Measurements from ENCODE around the gene ATP1A2.
"Not testable (repeated sequence)": the region's sequence is repeated elsewhere in the genome, so short reads cannot be mapped to it uniquely, and the experiment has no call there.

Gene ATP1A2

DNA sequence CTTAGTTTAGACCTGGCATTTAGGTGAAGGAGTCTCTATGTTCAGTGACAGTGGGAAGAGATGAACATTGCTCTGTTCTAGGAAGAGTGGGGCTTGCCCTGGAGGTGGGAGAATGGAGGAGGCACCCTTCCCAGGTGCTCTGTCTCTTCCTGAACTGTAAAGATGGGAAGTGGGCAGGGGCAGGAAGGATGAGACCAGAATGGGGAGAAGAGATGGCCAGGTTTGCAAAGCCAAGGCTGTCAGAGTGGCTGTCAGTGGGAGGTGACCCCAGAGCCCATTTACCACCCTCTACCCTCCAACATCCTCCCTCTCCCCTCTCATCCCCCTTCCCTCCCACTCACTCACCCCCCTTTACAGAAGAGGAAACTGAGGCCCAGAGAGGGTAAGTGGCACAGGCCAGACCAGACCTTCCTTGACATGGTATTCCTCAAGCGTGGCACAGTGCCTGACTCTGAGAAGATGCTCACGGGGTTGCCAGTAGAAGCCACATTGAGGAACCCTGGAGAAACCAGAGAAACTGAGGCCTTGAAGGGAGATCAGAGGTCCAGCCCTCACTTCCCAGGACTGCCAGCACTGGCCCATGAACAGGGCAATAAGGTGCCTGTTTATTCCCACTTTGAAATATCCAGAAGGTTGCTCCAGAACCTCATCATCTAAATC is 15.7 kb upstream of the ATP1A2 start:
- no peak for DNase-seq (ENCODE audit: extremely low read depth in 1 of 2, low read depth in 1 of 2)

DNA sequence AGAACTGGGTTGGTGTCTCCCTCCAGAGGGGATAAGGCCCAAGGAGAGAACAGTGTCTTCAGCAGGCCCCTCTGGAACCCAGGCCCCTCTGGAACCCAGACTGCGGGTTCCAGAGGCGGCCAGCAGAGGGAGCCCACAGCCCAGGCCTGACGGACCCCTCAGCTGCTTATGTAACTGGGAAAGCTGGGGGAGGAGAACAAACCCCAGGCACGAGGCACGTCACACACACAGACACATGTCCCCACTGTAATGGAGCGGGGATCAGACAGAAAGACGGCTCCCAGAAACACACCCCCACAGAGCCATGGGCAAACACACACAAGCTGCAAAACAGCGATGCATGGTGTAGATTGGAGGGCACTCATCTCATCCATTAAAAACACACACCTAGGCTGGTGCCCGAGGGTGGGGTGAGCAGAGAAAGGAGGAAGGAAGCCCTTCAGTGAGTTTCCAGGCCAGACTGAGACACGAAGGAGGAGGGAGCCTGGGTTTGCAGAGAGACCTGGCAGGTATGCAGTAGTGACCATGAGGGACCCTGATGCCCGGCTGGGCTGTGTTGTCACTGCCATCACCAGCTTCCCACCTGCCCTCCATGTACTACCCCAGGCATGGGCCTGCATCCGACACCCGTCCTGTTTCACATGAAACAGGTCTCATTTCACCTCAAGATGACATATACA is 14.4 kb upstream of the ATP1A2 start:
- DNase-seq (ENCODE audit: extremely low read depth in 1 of 2, low read depth in 1 of 2): peak; percentile 51 to 57

DNA sequence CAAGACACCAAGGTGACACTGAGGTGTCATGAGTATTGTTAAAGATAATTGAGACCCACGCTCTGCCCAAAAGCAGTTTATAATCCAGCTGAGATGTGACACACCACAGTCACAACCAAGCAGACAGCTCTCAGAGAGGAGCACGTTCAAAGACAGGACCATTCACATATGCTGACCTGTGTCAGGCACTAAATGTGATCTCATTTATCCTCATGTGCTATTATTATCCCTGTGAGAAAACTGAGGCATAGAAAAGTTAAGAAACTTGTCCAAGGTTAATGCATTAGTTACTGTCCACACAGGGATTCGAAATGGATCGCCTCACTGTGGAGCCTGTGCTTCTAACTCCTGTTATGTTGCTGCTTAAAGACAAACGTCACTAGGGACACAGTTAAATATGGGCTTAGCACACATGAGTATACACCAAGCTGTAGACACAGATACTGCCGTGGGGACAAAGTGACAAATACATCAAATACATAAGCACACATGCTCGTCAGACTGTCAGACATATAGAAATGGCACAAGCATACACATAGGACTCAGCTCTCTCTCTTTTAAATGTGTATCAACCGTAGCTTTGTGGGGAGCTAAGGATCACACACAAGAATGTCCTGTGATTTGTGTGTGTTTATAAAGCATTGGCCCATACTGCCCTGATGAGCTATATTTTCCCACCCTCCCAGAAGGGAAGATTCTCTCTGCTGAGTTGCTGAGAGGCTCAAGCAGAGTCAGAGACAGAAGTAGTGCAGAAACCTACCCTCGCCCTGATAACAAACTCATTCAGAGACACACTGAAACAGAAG is 13.6 kb upstream of the ATP1A2 start:
- DNase-seq (ENCODE audit: extremely low read depth in 1 of 2, low read depth in 1 of 2): no peak

DNA sequence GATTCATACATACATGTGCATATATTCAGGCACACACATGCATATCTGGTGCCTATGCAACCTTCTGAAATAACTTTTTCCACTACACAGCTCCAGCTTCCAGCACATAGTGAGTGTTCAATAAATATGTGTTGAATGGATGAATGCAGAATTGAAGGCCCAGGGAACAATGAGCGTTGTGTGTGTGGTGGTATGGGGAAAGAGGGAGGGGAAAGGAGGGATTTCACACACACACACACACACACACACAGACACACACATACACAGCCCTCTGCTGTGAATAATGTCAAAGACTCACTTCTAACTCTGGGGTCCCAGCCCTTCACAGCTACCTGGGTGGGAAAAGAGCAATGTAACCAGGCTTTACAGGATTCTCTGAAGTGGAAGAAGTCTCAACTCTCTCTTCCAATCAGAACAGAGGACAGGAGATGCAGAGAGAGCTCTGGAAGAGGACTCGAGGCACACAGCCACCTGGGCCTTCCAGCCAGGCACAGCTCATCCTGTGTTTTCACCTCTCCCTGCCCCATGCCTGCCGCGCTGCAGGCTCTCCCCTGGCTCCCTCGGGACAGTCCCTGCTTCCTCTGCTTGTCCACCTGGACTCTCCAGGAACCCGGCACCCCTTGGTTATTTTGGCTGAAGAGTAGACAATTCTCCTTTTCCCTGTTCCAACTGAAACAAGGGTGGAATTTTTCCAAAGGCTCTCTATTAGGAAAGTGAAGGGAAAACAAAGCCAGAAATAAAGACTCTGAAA is 11.7 kb upstream of the ATP1A2 start:
- no peak for DNase-seq (ENCODE audit: extremely low read depth in 1 of 2, low read depth in 1 of 2)

DNA sequence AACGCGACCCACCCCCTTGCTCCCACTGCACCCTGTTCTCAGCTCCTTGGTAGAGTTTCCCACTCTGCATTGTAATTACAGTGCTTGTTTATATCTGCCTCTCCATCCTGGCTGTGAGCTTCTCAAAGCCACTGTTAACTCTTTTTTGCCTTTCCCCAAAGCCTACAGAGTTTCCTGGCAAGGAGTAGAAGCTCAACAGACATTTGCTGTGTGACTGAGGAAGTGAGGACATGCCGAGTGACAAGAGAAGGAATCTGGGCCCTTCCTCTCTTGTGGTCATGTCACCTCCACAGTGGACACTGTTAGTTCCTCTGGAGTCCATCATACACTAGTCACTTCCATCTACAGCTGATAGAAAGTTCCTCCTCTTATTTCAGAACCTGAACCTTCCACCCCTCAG is 11.1 kb upstream of the ATP1A2 start:
- no peak for DNase-seq (ENCODE audit: extremely low read depth in 1 of 2, low read depth in 1 of 2)

DNA sequence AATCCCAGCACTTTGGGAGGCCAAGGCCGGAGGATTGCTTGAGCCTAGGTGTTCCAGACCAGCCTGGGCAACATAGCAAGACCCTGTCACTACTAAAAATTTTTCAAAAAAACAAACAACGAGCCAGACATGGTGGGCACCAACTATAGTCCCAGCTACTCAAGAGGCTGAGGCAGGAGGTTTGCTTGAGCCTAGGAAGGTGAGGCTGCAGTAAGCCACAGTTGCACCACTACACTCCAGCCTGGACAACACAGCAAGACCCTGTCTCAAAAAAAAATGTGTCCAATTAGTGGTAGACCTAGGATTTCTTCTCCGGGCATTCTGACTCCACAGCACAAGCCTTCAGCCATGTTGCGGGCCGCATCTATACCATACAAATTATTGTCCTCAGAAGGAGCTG is 10.4 kb upstream of the ATP1A2 start:
- DNase-seq (ENCODE audit: extremely low read depth in 1 of 2, low read depth in 1 of 2): no peak

DNA sequence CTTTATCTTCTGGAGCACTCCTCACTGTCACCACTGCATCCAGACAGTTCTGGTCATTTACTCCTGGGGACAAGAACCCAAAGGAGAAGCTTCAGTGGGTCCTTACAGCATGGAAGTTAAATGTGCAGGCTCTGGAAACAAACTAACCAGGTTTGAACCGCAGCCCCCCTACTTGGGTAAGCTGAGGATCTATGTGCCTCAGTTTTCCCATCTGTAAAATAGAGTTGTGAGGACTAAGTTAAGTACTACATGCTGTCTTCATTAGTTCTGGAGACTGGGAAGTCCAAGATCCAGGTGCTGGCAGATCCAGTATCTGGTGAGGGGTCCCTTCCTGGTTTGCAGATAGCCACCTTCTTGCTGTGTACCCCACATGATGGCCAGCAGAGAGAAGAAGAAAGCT is 8.0 kb upstream of the ATP1A2 start:
- DNase-seq (ENCODE audit: extremely low read depth in 1 of 2, low read depth in 1 of 2): no peak

DNA sequence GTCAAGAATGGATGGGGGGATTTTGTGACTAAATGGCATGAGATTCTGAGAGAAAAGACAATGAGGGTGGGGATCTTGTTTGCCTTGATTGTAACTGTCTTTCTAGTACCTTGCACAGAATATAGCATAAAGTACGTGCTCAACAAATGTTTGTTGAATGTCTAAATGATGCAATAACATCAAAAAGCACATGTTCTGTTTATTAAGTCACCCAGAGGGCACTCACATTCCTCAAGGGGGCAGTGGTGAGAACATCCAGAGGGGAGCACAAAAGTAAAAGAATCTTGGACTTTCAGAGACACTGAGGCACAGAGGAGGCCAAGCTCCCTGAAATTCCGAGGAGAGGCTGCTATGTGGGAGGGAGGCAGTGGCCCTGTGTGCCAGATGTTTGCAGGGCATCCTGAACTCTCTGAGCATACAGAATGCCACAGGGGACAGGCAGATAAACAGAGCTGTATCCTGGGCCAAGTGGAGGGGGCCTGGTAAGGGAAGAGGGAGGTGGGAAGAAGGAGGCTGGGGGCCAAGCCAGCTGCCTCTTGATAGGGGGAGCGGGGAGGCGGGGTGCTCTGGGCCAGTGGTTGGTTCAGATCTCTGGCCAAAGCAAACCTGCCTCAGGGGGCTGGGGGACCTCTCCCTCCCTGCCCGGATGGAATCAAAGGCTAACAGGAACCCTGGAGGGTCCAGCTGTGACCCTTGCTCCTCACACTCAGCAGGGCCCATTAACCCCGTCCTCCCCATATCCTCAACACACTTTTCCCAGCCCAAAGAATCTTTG is 6.5 kb upstream of the ATP1A2 start:
- no peak for DNase-seq (ENCODE audit: extremely low read depth in 1 of 2, low read depth in 1 of 2)

DNA sequence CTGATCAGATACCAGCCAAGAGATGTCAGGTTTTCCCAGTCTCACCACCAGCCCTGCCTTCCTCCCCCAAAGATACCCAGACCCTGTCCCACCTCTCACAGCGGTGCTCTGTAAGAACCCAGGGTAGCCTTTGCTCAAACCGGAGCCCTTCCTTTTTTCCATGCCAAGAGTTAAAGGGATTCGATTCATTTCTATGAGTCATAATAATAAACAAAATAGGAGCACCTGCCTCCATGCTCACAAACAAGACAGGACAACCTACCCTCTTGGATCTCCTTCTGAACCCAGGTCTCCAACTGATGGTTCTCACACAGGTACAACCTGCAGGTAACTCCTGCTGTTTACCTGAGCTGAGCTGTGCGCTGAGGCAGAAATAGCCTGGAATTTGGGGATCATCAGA is 5.9 kb upstream of the ATP1A2 start:
- no peak for DNase-seq (ENCODE audit: extremely low read depth in 1 of 2, low read depth in 1 of 2)

DNA sequence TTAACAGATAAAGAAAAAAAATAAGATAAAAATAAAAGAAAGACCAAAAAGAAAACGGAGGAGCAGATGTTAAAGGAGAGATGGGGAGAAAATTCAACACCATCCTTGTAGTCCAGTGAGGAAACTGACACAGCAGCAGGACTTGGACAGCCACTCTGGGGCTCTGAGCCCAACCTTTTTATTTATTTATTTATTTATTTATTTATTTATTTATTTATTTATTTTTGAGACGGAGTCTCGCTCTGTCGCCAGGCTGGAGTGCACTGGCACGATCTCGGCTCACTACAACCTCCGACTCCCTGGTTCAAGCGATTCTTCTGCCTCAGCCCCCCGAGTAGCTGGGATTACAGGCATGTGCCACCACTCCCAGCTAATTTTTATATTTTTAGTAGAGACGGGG is 4.1 kb upstream of the ATP1A2 start:
- not testable (repeated sequence) for DNase-seq (ENCODE audit: extremely low read depth in 1 of 2, low read depth in 1 of 2)

DNA sequence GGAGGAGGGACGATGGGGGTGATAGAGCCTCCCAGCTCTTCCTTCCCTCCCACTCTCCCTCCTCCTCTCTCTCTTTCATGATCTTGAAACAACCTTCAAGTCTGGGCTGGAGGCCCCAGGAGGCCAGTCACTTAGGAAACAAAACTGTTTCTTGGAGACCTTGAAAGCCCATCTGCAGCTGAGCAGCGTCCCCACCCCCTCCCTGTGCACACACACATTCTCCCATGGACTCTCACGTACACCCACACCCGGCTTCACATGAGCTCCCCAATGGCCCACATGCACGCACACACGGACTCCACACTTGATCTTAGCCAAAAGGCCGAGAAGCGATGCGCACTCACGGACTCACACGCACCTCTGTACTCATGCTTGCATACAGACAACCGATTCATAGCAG is 3.2 kb upstream of the ATP1A2 start:
- no peak for DNase-seq (ENCODE audit: extremely low read depth in 1 of 2, low read depth in 1 of 2)

DNA sequence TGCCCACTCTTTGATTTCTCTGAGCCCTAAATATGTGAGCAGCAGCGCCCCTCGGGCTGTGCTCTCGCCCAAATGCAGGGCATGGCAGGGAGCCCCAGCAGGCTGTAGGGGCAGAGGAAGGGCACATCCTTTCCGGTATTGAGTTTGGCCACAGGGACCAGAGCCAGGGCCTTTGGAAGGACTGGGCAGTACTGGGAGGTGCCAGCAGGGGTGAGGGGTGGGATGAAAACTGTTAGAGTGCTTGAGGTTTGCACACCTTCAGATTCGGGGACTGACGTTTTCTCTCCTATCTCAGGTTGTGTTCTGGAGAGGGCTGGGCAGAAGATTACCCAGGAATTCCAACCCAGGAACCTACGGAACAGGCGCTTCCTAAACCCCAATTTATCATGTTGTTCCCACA is 2.2 kb upstream of the ATP1A2 start:
- no peak for DNase-seq (ENCODE audit: extremely low read depth in 1 of 2, low read depth in 1 of 2)

DNA sequence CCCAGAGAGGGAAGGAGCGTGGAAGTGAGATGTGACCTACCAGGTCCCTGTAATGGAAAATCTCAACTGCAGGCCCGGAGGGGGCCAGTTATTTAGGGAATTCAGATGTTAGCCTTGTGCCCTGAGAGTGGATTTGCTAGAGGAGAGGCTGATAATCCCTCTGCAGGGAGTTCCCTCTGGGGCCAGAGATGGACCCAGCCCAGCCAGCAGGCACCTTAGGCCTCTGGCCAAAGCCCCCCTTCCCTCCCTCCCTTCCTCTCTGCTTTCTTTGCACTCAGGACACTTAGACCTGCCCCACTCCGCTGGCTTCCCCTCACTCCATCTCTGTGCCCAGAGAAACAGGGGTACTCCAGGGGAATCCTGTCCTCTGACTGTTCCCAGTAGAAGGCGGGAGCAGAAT is 1.5 kb upstream of the ATP1A2 start:
- no peak for DNase-seq (ENCODE audit: extremely low read depth in 1 of 2, low read depth in 1 of 2)

DNA sequence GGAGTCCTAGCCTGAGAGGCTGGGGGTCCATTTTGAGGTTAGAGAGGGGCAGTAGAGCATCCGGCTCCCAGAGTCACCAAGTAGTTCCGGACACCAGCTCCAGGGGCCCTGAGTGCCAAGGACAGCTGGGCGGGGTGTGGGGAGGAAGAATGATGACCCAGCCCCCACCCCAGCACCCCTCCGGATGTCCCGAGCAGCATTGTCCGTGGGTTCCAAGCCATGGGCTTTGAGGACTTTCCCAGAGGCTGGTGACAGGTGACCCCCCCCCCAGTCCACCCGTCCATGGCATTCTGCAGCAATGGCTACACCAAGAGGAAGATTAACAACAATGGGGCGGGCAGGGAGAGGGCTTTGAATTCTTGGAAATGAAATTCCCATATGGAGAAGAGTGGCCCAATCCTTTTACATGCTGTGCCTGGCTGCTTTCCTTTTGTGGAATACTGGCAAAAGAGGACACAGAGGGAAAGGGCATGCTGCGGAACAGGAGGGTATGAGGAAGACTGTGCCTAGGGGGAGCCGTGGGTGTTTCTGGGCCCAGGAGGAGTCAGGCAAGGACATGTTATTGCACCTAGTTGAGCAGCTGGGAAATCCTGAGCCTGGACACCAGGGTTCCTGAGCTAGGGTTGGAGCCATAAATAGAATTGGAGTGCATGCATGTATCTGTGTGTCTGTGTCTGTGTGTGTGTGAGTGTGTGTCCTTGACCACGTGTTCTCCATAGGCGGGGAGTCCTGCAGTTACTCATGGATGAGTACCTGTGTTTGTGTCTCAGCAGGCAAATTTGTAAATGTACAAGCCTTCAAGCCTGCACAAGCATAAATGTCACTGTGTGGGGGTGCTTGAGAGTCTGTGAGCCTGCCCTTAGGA is 956 bp downstream of the ATP1A2 start:
- no peak for DNase-seq (ENCODE audit: extremely low read depth in 1 of 2, low read depth in 1 of 2)

DNA sequence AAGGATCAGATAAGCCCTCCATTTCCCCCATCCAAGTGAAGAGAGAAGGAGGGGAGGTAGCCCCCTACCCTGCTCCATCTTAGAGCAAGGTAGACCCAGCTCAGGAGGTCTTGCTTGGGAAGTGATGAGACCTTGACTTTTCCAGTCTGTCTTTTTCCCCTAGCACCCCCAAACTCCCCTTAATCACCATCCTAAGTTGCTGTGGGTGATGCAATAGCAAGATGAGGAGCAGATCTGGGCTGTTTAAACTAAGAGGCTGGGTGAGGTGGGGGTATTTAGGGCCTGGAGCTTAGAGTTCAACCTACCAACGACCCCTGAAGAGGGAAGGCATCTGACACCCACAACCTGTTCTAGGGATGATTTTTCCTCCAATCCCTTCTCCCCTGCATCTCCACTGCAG is 1.7 kb downstream of the ATP1A2 start:
- no peak for DNase-seq (ENCODE audit: extremely low read depth in 1 of 2, low read depth in 1 of 2)

DNA sequence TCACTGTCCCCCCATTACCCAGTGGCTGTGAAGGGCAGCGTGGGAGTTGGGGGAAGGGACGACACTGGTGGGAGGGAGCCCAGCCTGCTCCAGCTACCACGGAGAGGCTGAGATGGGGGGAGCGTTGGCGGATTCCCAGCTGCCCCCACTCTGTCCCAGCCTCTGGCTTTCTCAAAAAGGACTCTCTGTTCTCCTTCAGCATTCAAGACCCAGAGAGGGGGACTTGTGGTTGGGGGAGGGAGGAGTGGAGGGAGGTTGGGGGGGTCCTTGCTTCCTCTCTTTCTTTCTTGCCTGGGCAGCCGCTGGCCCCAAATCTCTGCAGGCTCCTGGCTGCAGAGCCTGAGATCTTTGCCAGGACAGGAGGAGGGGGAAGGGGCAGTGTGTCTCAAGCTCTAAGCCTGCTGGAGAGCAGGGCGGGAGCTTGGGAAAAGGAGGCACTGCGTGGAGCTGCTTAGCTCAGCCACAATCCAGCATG is 2.2 kb downstream of the ATP1A2 start:
- DNase-seq (ENCODE audit: extremely low read depth in 1 of 2, low read depth in 1 of 2): no peak

DNA sequence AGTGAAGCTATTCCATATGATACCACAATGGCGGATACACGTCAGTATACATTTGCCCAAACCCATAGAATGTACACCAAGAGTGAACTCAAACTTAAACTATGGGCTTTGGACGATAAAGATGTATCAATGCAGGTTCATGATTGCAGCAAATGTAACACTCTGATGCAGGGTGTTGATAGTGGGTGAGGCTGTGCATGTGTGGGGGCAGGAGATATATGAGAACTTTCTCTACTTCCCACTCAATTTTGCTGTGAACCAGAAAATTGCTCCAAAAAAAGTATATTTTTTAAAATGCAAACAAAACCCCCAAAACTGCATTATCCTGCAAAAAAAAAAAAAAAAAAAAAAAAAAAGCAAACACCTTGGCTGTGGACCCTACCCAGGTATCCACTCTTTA is 3.4 kb downstream of the ATP1A2 start:
- no peak for DNase-seq (ENCODE audit: extremely low read depth in 1 of 2, low read depth in 1 of 2)

DNA sequence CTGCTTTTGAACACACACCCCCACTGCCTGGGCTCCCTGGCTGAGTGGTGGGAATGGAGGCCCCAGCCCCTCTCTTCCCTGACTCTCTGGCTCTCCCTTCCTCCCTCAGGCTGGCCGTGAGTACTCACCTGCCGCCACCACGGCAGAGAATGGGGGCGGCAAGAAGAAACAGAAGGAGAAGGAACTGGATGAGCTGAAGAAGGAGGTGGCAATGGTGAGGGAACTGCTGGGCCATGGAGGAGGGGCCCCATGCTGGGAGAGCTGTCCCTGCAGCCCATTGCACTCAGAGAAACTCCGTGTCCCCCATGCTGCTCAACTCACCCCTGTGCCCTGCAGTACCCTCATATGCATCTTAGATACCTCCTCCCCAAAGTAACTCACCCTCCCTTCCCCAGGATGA is 5.2 kb downstream of the ATP1A2 start:
- DNase-seq (ENCODE audit: extremely low read depth in 1 of 2, low read depth in 1 of 2): no peak

DNA sequence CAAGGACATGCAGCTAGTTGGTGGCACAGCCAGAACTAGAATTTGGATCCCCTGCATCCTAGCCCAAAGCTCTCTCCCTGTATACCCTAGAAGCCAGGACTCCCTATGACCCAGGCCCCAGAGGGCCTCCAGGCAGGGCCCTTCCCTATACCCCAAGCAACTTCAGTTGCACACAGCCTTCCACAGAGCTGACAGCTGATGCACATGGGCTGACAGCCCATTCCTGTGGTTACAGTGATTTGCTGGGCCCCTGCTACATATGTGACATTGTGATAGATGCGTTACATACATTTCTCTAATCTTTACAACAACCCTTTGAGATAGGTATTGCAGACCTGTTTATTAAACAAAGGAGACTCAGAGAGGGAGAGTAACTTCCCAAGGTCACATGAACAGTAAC is 5.8 kb downstream of the ATP1A2 start:
- DNase-seq (ENCODE audit: extremely low read depth in 1 of 2, low read depth in 1 of 2): no peak

All from activated CD8-positive, alpha-beta memory T cell treated with anti-CD3 and anti-CD28 coated beads for 1 hour (primary cell).